Gastrocnemius medialis (tissue), 4 donors: ENCODE results near the gene EIPR1.

Experiments used
- POLR2A ChIP-seq, 2 donors: fragments of 450-650 bp; IDR thresholded peaks; one replicate each; pipeline ENCODE4 v1.6.1; 2017; ENCODE audit warnings: antibody characterized with exemption in 2 of 2, mild to moderate bottlenecking in 2 of 2, moderate library complexity in 2 of 2
- TF ChIP-seq, protein P1 (sequence below), 5 experiments: fragments of 450-650 bp in 3 of 5; fragments of 200-600 bp in 2 of 5; sonication (generic) in 2 of 5; IDR thresholded peaks in 4 of 5; conservative IDR thresholded peaks in 1 of 5; 1 replicate in 4 of 5; 2 replicates in 1 of 5; pipeline ENCODE4 v1.5.1; 2016 to 2019; ENCODE audit warnings: antibody characterized with exemption in 5 of 5, mild to moderate bottlenecking in 3 of 5, moderate library complexity in 3 of 5

DNA sequence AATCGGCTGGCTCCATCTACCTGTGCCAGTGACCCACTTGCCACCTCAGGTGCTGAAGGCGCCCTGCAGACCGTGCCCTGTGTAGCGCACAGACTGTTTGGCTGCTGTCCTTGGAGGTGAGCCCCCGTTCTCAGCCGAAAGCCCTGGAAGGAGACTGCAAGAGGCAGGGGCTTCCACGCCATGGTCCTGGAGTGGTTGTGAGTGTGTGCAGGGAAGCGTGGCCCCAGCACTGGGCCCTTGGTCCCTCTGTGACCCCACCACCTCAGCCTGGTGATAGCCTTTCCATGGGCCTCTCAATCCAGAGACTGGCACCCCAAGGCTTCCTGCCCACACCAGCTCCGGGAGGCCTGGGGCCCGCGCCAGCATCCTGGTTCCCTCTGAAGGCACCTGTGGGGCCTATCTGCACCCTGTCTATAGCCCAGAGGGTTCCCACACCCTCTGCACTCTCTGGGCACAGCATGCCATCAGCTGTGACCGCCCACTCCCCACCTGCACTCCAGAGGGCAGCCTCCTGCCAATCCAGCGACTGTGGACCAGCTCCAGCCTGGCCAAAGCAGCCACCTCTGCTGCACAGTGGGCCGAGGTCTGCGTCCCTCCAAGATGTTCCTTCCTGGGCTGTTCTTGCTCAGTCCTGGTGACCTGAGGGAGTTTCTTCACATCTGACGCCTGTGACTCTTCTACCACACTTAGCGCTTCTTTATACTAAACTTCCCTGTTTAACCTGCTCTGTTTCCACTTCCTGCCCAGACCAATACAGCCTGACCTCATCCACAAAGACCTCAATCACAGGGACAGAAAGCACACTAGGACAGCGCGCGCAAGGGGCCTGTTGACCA, 109.5 kb downstream of the EIPR1 start:
- TF ChIP-seq, protein P1, sequence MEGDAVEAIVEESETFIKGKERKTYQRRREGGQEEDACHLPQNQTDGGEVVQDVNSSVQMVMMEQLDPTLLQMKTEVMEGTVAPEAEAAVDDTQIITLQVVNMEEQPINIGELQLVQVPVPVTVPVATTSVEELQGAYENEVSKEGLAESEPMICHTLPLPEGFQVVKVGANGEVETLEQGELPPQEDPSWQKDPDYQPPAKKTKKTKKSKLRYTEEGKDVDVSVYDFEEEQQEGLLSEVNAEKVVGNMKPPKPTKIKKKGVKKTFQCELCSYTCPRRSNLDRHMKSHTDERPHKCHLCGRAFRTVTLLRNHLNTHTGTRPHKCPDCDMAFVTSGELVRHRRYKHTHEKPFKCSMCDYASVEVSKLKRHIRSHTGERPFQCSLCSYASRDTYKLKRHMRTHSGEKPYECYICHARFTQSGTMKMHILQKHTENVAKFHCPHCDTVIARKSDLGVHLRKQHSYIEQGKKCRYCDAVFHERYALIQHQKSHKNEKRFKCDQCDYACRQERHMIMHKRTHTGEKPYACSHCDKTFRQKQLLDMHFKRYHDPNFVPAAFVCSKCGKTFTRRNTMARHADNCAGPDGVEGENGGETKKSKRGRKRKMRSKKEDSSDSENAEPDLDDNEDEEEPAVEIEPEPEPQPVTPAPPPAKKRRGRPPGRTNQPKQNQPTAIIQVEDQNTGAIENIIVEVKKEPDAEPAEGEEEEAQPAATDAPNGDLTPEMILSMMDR (IDR thresholded peaks at IDR 0.05 in 4 of 5, conservative IDR thresholded peaks at IDR 0.05 in 1 of 5): no peak
- TF ChIP-seq POLR2A (IDR thresholded peaks at IDR 0.05): no peak
